SK-N-SH (cell line): Measurements from ENCODE around the gene CD300C. TPM values are rescaled to one million over a fixed set of nuclear protein-coding genes. Genes with fewer than 3 reads are reported as not detected.
"Not testable (repeated sequence)": the region's sequence is repeated elsewhere in the genome, so short reads cannot be mapped to it uniquely, and the experiment has no call there.

Experiments used
- CTCF ChIA-PET: fragments of 300-600, 350-600 bp; formaldehyde crosslinking; extraction: SDS; loops from one replicate; lab custom pipeline; 2021; lab: Yijun Ruan, JAX
- POLR2A ChIA-PET: fragments of 350-600 bp; sonication (Branson Sonifier 250); formaldehyde crosslinking; extraction: SDS; loops from one replicate; lab custom pipeline; 2020; ENCODE audit warnings: antibody characterized with exemption, inconsistent platforms; lab: Yijun Ruan, JAX
- DNase-seq: peaks from one replicate; pipeline ENCODE4 v3.0.0; 2012
- H2AFZ ChIP-seq: fragments of 200-600 bp; sonication (generic); 2 replicates; pipeline ENCODE4 v1.8.1; 2016; ENCODE audit warnings: antibody characterized with exemption, mild to moderate bottlenecking, low read depth
- H3F3A ChIP-seq: fragments of 200-600 bp; sonication (generic); replicated peaks from 2 replicates; pipeline ENCODE3; 2016; ENCODE audit warnings: antibody characterized with exemption, mild to moderate bottlenecking; ENCODE audit not compliant: insufficient read depth
- H3K27ac ChIP-seq, 2 experiments: fragments of 200-500 bp in 1 of 2; fragments of 200-600 bp in 1 of 2; sonication (Bioruptor generic) in 1 of 2; sonication (generic), shearing (Covaris generic) in 1 of 2; 2 replicates each; pipeline versions ENCODE4 v1.5.1 to v1.6.1; 2014 to 2016; ENCODE audit warnings: low read depth in 2 of 2, inconsistent platforms in 1 of 2, low read length in 1 of 2, mild to moderate bottlenecking in 1 of 2, mixed read lengths in 1 of 2
- H3K27me3 ChIP-seq: fragments of 200-600 bp; sonication (generic), shearing (Covaris generic); 2 replicates; pipeline ENCODE4 v1.6.1; 2016; ENCODE audit warnings: mixed run types; ENCODE audit not compliant: insufficient read depth
- H3K36me3 ChIP-seq, 2 experiments: fragments of 200-500 bp in 1 of 2; fragments of 200-600 bp in 1 of 2; sonication (Bioruptor generic) in 1 of 2; sonication (generic) in 1 of 2; replicated peaks in 1 of 2; 2 replicates each; pipeline versions ENCODE3 to v1.5.1; 2014 to 2016; ENCODE audit warnings: low read length in 1 of 2, mild to moderate bottlenecking in 1 of 2; ENCODE audit not compliant: insufficient read depth in 2 of 2, control insufficient read depth in 1 of 2
- H3K4me1 ChIP-seq, 2 experiments: fragments of 200-500 bp in 1 of 2; fragments of 200-600 bp in 1 of 2; sonication (Bioruptor generic) in 1 of 2; sonication (generic), shearing (Covaris generic) in 1 of 2; 2 replicates each; pipeline versions ENCODE4 v1.5.1 to v1.6.1; 2014 to 2016; ENCODE audit warnings: low read depth in 1 of 2, low read length in 1 of 2, mixed run types in 1 of 2; ENCODE audit not compliant: insufficient read depth in 2 of 2, control insufficient read depth in 1 of 2
- H3K4me2 ChIP-seq: fragments of 200-600 bp; sonication (generic), shearing (Covaris generic); 2 replicates; pipeline ENCODE4 v1.6.1; 2017; ENCODE audit warnings: mixed run types
- H3K4me3 ChIP-seq, 2 experiments: fragments of 200-500 bp in 1 of 2; fragments of 200-600 bp in 1 of 2; sonication (Bioruptor generic) in 1 of 2; sonication (generic), shearing (Covaris generic) in 1 of 2; 2 replicates each; pipeline versions ENCODE4 v1.5.1 to v1.8.1; 2014 to 2016; ENCODE audit warnings: low read depth in 2 of 2, inconsistent platforms in 1 of 2, low read length in 1 of 2, mild to moderate bottlenecking in 1 of 2, mixed read lengths in 1 of 2, moderate library complexity in 1 of 2
- H3K79me2 ChIP-seq: fragments of 200-600 bp; sonication (generic); 2 replicates; pipeline ENCODE4 v1.8.1; 2017; ENCODE audit warnings: mild to moderate bottlenecking; ENCODE audit not compliant: insufficient read depth
- H3K9ac ChIP-seq: fragments of 200-600 bp; sonication (generic); 2 replicates; pipeline ENCODE4 v1.6.1; 2017; ENCODE audit warnings: mixed run types
- H3K9me2 ChIP-seq: fragments of 200-600 bp; sonication (generic); 2 replicates; pipeline ENCODE4 v1.6.1; 2017; ENCODE audit warnings: mixed run types
- H3K9me3 ChIP-seq: fragments of 200-600 bp; sonication (generic); 2 replicates; pipeline ENCODE4 v1.6.1; 2017; ENCODE audit warnings: mixed run types, mild to moderate bottlenecking, moderate library complexity
- H4K20me1 ChIP-seq: fragments of 200-600 bp; sonication (generic); 2 replicates; pipeline ENCODE4 v1.6.1; 2017; ENCODE audit warnings: mild to moderate bottlenecking, mixed run types; ENCODE audit not compliant: insufficient read depth
- ELF1 ChIP-seq: IDR thresholded peaks from 2 replicates; pipeline ENCODE4 v1.4.0; 2012
- EP300 ChIP-seq, 2 experiments: IDR thresholded peaks; 2 replicates each; pipeline versions ENCODE4 v1.4.0 to v1.6.1; 2012; ENCODE audit warnings: borderline replicate concordance in 1 of 2, low read depth in 1 of 2, low read length in 1 of 2
- EZH2phosphoT487 ChIP-seq: fragments of 200-600 bp; sonication (generic); IDR thresholded peaks from 2 replicates; pipeline ENCODE4 v1.6.1; 2017; ENCODE audit warnings: low read depth, mixed run types, mild to moderate bottlenecking, antibody characterized with exemption, moderate library complexity, borderline replicate concordance
- FOSL2 ChIP-seq: IDR thresholded peaks from 2 replicates; pipeline ENCODE4 v1.4.0; 2012; ENCODE audit warnings: low read depth, mild to moderate bottlenecking, moderate library complexity, borderline replicate concordance
- FOXM1 ChIP-seq: IDR thresholded peaks from 2 replicates; pipeline ENCODE4 v1.4.0; 2012; ENCODE audit warnings: low read depth, mild to moderate bottlenecking
- MEF2A ChIP-seq: IDR thresholded peaks from 2 replicates; pipeline ENCODE4 v1.4.0; 2012; ENCODE audit warnings: low read depth, borderline replicate concordance
- POLR2AphosphoS5 ChIP-seq: IDR thresholded peaks from 2 replicates; pipeline ENCODE4 v1.6.1; 2012; ENCODE audit warnings: low read depth, low read length
- REST ChIP-seq: IDR thresholded peaks from 2 replicates; pipeline ENCODE4 v1.6.1; 2012; ENCODE audit warnings: mild to moderate bottlenecking, low read depth, low read length, moderate library complexity
- RFX5 ChIP-seq: IDR thresholded peaks from 2 replicates; pipeline ENCODE4 v1.6.1; 2012; ENCODE audit warnings: mild to moderate bottlenecking, improper control_type of control experiment, low read length
- SIN3A ChIP-seq: IDR thresholded peaks from 2 replicates; pipeline ENCODE4 v1.6.1; 2012; ENCODE audit warnings: low read depth, mild to moderate bottlenecking, low read length, moderate library complexity, borderline replicate concordance
- SMC3 ChIP-seq: IDR thresholded peaks from 2 replicates; pipeline ENCODE4 v1.6.1; 2012; ENCODE audit warnings: low read depth, low read length, improper control_type of control experiment
- YY1 ChIP-seq: IDR thresholded peaks from 2 replicates; pipeline ENCODE4 v1.4.0; 2012; ENCODE audit warnings: low read depth, mild to moderate bottlenecking
- WGBS: methylation state at CpG from one replicate; pipeline ENCODE4 v1.1.6; 2017; ENCODE audit warnings: low lambda C conversion rate; 5-methylcytosine and 5-hydroxymethylcytosine counted together
- polyA plus RNA-seq, 3 experiments: library from polyadenylated mRNA; depleted of rRNA; stranded (reverse); fragments of >200 nt; gene quantifications; 2 replicates each; pipeline ENCODE4 v1.2.3, GENCODE V29; 2012
- TF ChIP-seq, protein P1 (sequence below): IDR thresholded peaks from 2 replicates; pipeline ENCODE4 v1.4.0; 2012; ENCODE audit warnings: low read depth, borderline replicate concordance
- TF ChIP-seq, protein P2 (sequence below): fragments of 200-600 bp; sonication (generic); IDR thresholded peaks from 2 replicates; pipeline ENCODE4 v1.6.1; 2017; ENCODE audit warnings: antibody characterized with exemption, mild to moderate bottlenecking, moderate library complexity

CD300C gene
- polyA plus RNA-seq, 1 of the 3 experiments (the other 2 are of a cell fraction) = not detected

GRCh38 chr17:74508156-74508555 lies 37.8 kb downstream of the CD300C start:
- Histone ChIP-seq H4K20me1 (no peaks in the 10 kb centered on the region), H3K27me3 (no peaks in the 10 kb centered on the region), H3K4me2 (no peak overlapping the region), H3K4me3 (no peak overlapping the region), H2AFZ (no peak overlapping the region), H3K27ac (no peak overlapping the region), H3K9me2 (no peaks in the 10 kb centered on the region), H3K79me2 (no peaks in the 10 kb centered on the region), H3K36me3 (no peaks in the 10 kb centered on the region), H3F3A (no peaks in the 10 kb centered on the region), H3K4me1 (no peaks in the 10 kb centered on the region), H3K9me3 (peaks cover 9% of the 10 kb centered on the region; the same call in 1 of the 2 replicates), H3K9ac (no peak overlapping the region)
- ChIA-PET CTCF (interaction anchor here (0.9 kb wide), 1 partner anchor 50 kb away, joined by 3 read pairs; no protein-coding TSS in a partner anchor), POLR2A (no interaction called here)
- TF ChIP-seq POLR2AphosphoS5 = no peak
- no peak for TF ChIP-seq EP300 (IDR thresholded peaks at IDR 0.05; ENCODE audit: borderline replicate concordance in 1 of 2, low read depth in 1 of 2, low read length in 1 of 2)
- no peak for TF ChIP-seq ELF1
- TF ChIP-seq RFX5 = no peak
- no peak for TF ChIP-seq REST
- no peak for TF ChIP-seq SIN3A
- TF ChIP-seq, protein P1, sequence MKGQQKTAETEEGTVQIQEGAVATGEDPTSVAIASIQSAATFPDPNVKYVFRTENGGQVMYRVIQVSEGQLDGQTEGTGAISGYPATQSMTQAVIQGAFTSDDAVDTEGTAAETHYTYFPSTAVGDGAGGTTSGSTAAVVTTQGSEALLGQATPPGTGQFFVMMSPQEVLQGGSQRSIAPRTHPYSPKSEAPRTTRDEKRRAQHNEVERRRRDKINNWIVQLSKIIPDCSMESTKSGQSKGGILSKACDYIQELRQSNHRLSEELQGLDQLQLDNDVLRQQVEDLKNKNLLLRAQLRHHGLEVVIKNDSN = no peak
- no peak for TF ChIP-seq FOXM1
- no peak for TF ChIP-seq YY1
- TF ChIP-seq, protein P2, sequence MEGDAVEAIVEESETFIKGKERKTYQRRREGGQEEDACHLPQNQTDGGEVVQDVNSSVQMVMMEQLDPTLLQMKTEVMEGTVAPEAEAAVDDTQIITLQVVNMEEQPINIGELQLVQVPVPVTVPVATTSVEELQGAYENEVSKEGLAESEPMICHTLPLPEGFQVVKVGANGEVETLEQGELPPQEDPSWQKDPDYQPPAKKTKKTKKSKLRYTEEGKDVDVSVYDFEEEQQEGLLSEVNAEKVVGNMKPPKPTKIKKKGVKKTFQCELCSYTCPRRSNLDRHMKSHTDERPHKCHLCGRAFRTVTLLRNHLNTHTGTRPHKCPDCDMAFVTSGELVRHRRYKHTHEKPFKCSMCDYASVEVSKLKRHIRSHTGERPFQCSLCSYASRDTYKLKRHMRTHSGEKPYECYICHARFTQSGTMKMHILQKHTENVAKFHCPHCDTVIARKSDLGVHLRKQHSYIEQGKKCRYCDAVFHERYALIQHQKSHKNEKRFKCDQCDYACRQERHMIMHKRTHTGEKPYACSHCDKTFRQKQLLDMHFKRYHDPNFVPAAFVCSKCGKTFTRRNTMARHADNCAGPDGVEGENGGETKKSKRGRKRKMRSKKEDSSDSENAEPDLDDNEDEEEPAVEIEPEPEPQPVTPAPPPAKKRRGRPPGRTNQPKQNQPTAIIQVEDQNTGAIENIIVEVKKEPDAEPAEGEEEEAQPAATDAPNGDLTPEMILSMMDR = no peak
- no peak for TF ChIP-seq FOSL2
- no peak for TF ChIP-seq SMC3
- no peak for TF ChIP-seq EZH2phosphoT487
- TF ChIP-seq MEF2A = no peak
- no peak for DNase-seq

- H3K9me2 ChIP-seq, H3F3A ChIP-seq, H4K20me1 ChIP-seq, H3K9ac ChIP-seq, H3K4me2 ChIP-seq, H3K4me3 ChIP-seq, H3K79me2 ChIP-seq, CTCF ChIA-PET, H3K27ac ChIP-seq, H2AFZ ChIP-seq, H3K36me3 ChIP-seq, H3K9me3 ChIP-seq, H3K27me3 ChIP-seq, POLR2A ChIA-PET, DNase-seq, H3K4me1 ChIP-seq: not testable (repeated sequence)
- 32% methylated on average over 5 of the region's 5 CpGs for WGBS
These were observed 42.0 kb downstream of the CD300C start for GRCh38 chr17:74503949-74504348.
